GM23338 (cell line): ENCODE measurements around the gene TMEM140. TPM values are rescaled to one million over a fixed set of nuclear protein-coding genes. Genes with fewer than 3 reads are reported as not detected.

Experiments used
- ATAC-seq: fragments of 200-7000 bp; cut with Tn5 transposase; 3 replicates; pipeline ENCODE4 v1.9.1; 2020
- DNase-seq: peaks from one replicate; pipeline ENCODE4 v3.0.0-alpha.2; 2015; ENCODE audit warnings: low spot score
- H2AFZ ChIP-seq: fragments of 200-600 bp; sonication (generic); 2 replicates; pipeline ENCODE4 v1.8.0; 2016; ENCODE audit warnings: antibody characterized with exemption, mild to moderate bottlenecking, moderate library complexity
- H3F3A ChIP-seq: fragments of 200-600 bp; sonication (generic); replicated peaks from 2 replicates; pipeline ENCODE4 v1.8.0; 2017; ENCODE audit warnings: antibody characterized with exemption, mixed run types, low read depth
- H3K27ac ChIP-seq: fragments of 200-600 bp; sonication (generic); 2 replicates; pipeline ENCODE4 v1.6.1; 2016; ENCODE audit warnings: low read depth
- H3K27me3 ChIP-seq: fragments of 200-600 bp; sonication (generic); 2 replicates; pipeline ENCODE4 v1.8.0; 2016; ENCODE audit warnings: mild to moderate bottlenecking, mixed run types, moderate library complexity; ENCODE audit not compliant: insufficient read depth
- H3K36me3 ChIP-seq: fragments of 200-600 bp; sonication (generic); 2 replicates; pipeline ENCODE4 v1.8.0; 2016; ENCODE audit warnings: mild to moderate bottlenecking; ENCODE audit not compliant: insufficient read depth
- H3K4me1 ChIP-seq: fragments of 200-600 bp; sonication (generic); 2 replicates; pipeline ENCODE4 v1.8.0; 2016; ENCODE audit warnings: mild to moderate bottlenecking, moderate library complexity; ENCODE audit not compliant: insufficient read depth
- H3K4me2 ChIP-seq: fragments of 200-600 bp; sonication (generic); 2 replicates; pipeline ENCODE4 v1.7.1; 2017; ENCODE audit warnings: mixed run types
- H3K4me3 ChIP-seq: fragments of 200-600 bp; sonication (generic); 2 replicates; pipeline ENCODE4 v1.6.1; 2016; ENCODE audit warnings: mixed run types
- H3K79me2 ChIP-seq: fragments of 200-600 bp; sonication (generic); replicated peaks from 2 replicates; pipeline ENCODE4 v1.8.0; 2017; ENCODE audit warnings: mild to moderate bottlenecking; ENCODE audit not compliant: insufficient read depth
- H3K9me2 ChIP-seq: fragments of 200-600 bp; sonication (generic); 2 replicates; pipeline ENCODE4 v1.8.0; 2017; ENCODE audit not compliant: insufficient read depth
- H4K20me1 ChIP-seq: fragments of 200-600 bp; sonication (generic); replicated peaks from 2 replicates; pipeline ENCODE4 v1.8.0; 2017; ENCODE audit warnings: mild to moderate bottlenecking; ENCODE audit not compliant: insufficient read depth
- H3K27ac Mint-ChIP-seq: 2 replicates; pipeline ENCODE4 v1.8.0; 2020; ENCODE audit warnings: inconsistent platforms, mild to moderate bottlenecking, moderate library complexity, mixed read lengths
- H3K27me3 Mint-ChIP-seq: 3 replicates; pipeline ENCODE4 v1.8.0; 2022; ENCODE audit warnings: low read depth, mild to moderate bottlenecking, moderate library complexity, mixed read lengths, inconsistent platforms; ENCODE audit not compliant: insufficient read depth, poor library complexity
- H3K36me3 Mint-ChIP-seq: 3 replicates; pipeline ENCODE4 v1.8.0; 2021; ENCODE audit warnings: low read depth, mild to moderate bottlenecking, inconsistent platforms, moderate library complexity, mixed read lengths
- H3K4me1 Mint-ChIP-seq: 3 replicates; pipeline ENCODE4 v1.8.0; 2020; ENCODE audit warnings: mild to moderate bottlenecking, inconsistent platforms, mixed read lengths
- H3K4me3 Mint-ChIP-seq: 3 replicates; pipeline ENCODE4 v1.8.0; 2021; ENCODE audit warnings: moderate library complexity, mild to moderate bottlenecking, inconsistent platforms, mixed read lengths
- H3K9me3 Mint-ChIP-seq: 3 replicates; pipeline ENCODE4 v1.8.0; 2020; ENCODE audit warnings: moderate library complexity, mild to moderate bottlenecking, inconsistent platforms, mixed read lengths
- CREB1 ChIP-seq: fragments of 250-450 bp; sonication (Bioruptor Pico); IDR thresholded peaks from 2 replicates; pipeline ENCODE4 v1.5.0; 2020; ENCODE audit warnings: low read depth, mild to moderate bottlenecking, moderate library complexity
- ETS1 ChIP-seq: IDR thresholded peaks from 2 replicates; pipeline ENCODE4 v1.6.1; 2016; ENCODE audit warnings: antibody characterized with exemption
- EZH2phosphoT487 ChIP-seq: fragments of 200-600 bp; sonication (generic); IDR thresholded peaks from one replicate; pipeline ENCODE4 v1.8.1; 2018; ENCODE audit warnings: antibody characterized with exemption; ENCODE audit not compliant: unreplicated experiment
- JUNB ChIP-seq: IDR thresholded peaks from one replicate; pipeline ENCODE4 v1.6.1; 2016; ENCODE audit warnings: antibody characterized with exemption; ENCODE audit not compliant: unreplicated experiment
- POLR2AphosphoS5 ChIP-seq: IDR thresholded peaks from 2 replicates; pipeline ENCODE4 v1.6.1; 2016; ENCODE audit warnings: antibody characterized with exemption, low read depth
- REST ChIP-seq: IDR thresholded peaks from one replicate; pipeline ENCODE4 v1.6.1; 2018; ENCODE audit warnings: antibody characterized with exemption; ENCODE audit not compliant: unreplicated experiment
- polyA plus RNA-seq: library from polyadenylated mRNA; unstranded; fragments of >200 nt; fragmentation: Nextera tagmentation; extraction: Ambion mirVana; gene quantifications from 2 replicates; pipeline ENCODE4 v1.2.1, GENCODE V29; 2016
- total RNA-seq: library from RNA; depleted of rRNA; stranded (reverse); fragments of >200 nt; shearing (Covaris generic); gene quantifications from 2 replicates; pipeline ENCODE4 v1.2.3, GENCODE V29; 2014
- TF ChIP-seq, protein P1 (sequence below), 2 experiments: fragments of 200-600 bp in 1 of 2; sonication (generic) in 1 of 2; conservative IDR thresholded peaks; 2 replicates each; pipeline versions ENCODE4 v1.5.1 to v1.6.1; 2016 to 2017; ENCODE audit warnings: antibody characterized with exemption in 2 of 2, low read depth in 2 of 2, mild to moderate bottlenecking in 2 of 2, moderate library complexity in 1 of 2

Gene TMEM140
- total and polyA plus RNA-seq, 2 experiments from 2014 or later, result 2.7 TPM; not detected in 1

- Histone ChIP-seq H3K4me1 (peaks cover 6% of the 10 kb centered on the region), H3K36me3 (no peaks in the 10 kb centered on the region), H3K27ac (no peak overlapping the region), H4K20me1 (no peaks in the 10 kb centered on the region), H3K79me2 (no peaks in the 10 kb centered on the region), H3K9me2 (no peaks in the 10 kb centered on the region), H2AFZ (no peak overlapping the region), H3K4me3 (no peak overlapping the region), H3K4me2 (no peak overlapping the region), H3K27me3 (peaks cover 11% of the 10 kb centered on the region), H3F3A (no peaks in the 10 kb centered on the region)
- TF ChIP-seq POLR2AphosphoS5, result no peak
- TF ChIP-seq, protein P1, sequence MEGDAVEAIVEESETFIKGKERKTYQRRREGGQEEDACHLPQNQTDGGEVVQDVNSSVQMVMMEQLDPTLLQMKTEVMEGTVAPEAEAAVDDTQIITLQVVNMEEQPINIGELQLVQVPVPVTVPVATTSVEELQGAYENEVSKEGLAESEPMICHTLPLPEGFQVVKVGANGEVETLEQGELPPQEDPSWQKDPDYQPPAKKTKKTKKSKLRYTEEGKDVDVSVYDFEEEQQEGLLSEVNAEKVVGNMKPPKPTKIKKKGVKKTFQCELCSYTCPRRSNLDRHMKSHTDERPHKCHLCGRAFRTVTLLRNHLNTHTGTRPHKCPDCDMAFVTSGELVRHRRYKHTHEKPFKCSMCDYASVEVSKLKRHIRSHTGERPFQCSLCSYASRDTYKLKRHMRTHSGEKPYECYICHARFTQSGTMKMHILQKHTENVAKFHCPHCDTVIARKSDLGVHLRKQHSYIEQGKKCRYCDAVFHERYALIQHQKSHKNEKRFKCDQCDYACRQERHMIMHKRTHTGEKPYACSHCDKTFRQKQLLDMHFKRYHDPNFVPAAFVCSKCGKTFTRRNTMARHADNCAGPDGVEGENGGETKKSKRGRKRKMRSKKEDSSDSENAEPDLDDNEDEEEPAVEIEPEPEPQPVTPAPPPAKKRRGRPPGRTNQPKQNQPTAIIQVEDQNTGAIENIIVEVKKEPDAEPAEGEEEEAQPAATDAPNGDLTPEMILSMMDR (conservative IDR thresholded peaks at IDR 0.05; ENCODE audit: low read depth in 2 of 2), result no peak
- TF ChIP-seq EZH2phosphoT487, result no peak
- TF ChIP-seq JUNB, result no peak
- TF ChIP-seq REST, result no peak
- no peak for TF ChIP-seq ETS1
- no peak for TF ChIP-seq CREB1 (CRISPR knock-in tag)
- Mint-ChIP-seq H3K9me3 (no peaks in the 10 kb centered on the region), H3K4me1 (peaks cover 4% of the 10 kb centered on the region; the same call in 2 of the 3 replicates), H3K4me3 (no peak overlapping the region), H3K36me3 (peaks cover 5% of the 10 kb centered on the region; the same call in 1 of the 3 replicates), H3K27ac (0 out of 2 replicates have a peak overlapping the region, but pooled peaks have one; percentile 9), H3K27me3 (peaks cover 16% of the 10 kb centered on the region)
- DNase-seq, result no peak
- no peak for ATAC-seq
Measured at GRCh38 chr7:135207406-135208101, 59.7 kb downstream of the TMEM140 start.
